ENCODE results near the gene LMTK2. TPM values are rescaled to one million over a fixed set of nuclear protein-coding genes. Genes with fewer than 3 reads are reported as not detected.

LMTK2 gene
- total and polyA plus RNA-seq, 2 experiments from 2014 or later = 6.1 to 30.8 TPM

GRCh38 chr7:98091523-98091922 is 15.1 kb upstream of the LMTK2 start:
- no peak for DNase-seq (ENCODE audit: low spot score)
- H3K36me3 ChIP-seq (ENCODE audit: insufficient read depth) = no peaks in the 10 kb centered on the region
- H3K36me3 Mint-ChIP-seq (ENCODE audit: low read depth) = no peaks in the 10 kb centered on the region
- peaks cover 10% of the 10 kb centered on the region; the same call in 2 of the 3 replicates for H3K9me3 Mint-ChIP-seq
- H3K4me2 ChIP-seq = no peak overlapping the region
- H3K27me3 Mint-ChIP-seq (ENCODE audit: insufficient read depth, low read depth, poor library complexity) = peaks cover 2% of the 10 kb centered on the region
- H2AFZ ChIP-seq = no peak overlapping the region
- no peak for ATAC-seq
- no peak overlapping the region for H3K4me3 Mint-ChIP-seq
- H4K20me1 ChIP-seq (replicated peaks; ENCODE audit: insufficient read depth) = no peaks in the 10 kb centered on the region
- H3K4me3 ChIP-seq = no peak overlapping the region
- H3F3A ChIP-seq (replicated peaks; ENCODE audit: low read depth) = no peaks in the 10 kb centered on the region
- H3K4me1 Mint-ChIP-seq = no peaks in the 10 kb centered on the region
- no peak overlapping the region for H3K27ac Mint-ChIP-seq
- no peaks in the 10 kb centered on the region for H3K27me3 ChIP-seq (ENCODE audit: insufficient read depth)
- no peaks in the 10 kb centered on the region for H3K4me1 ChIP-seq (ENCODE audit: insufficient read depth)
- no peaks in the 10 kb centered on the region for H3K9me2 ChIP-seq (ENCODE audit: insufficient read depth)
- TF ChIP-seq NANOG (IDR thresholded peaks at IDR 0.05; ENCODE audit: borderline replicate concordance) = no peak
- no peak for TF ChIP-seq CREB1 (CRISPR knock-in tag; IDR thresholded peaks at IDR 0.05; ENCODE audit: low read depth)
- TF ChIP-seq ZNF331 (CRISPR knock-in tag; IDR thresholded peaks at IDR 0.05; ENCODE audit: low read depth) = no peak
- TF ChIP-seq POLR2AphosphoS5 (IDR thresholded peaks at IDR 0.05; ENCODE audit: low read depth) = no peak
- no peak for TF ChIP-seq ZNF114 (CRISPR knock-in tag; IDR thresholded peaks at IDR 0.05)
- TF ChIP-seq REST (IDR thresholded peaks at IDR 0.05; ENCODE audit: unreplicated experiment) = no peak
- TF ChIP-seq EZH2 (IDR thresholded peaks at IDR 0.05; ENCODE audit: low read depth, unreplicated experiment) = no peak
- no peak for TF ChIP-seq JUNB (IDR thresholded peaks at IDR 0.05; ENCODE audit: unreplicated experiment)
- no peak for TF ChIP-seq STAT1 (IDR thresholded peaks at IDR 0.05; ENCODE audit: unreplicated experiment)
- no peak for TF ChIP-seq ZNF462 (CRISPR knock-in tag; IDR thresholded peaks at IDR 0.05)
- TF ChIP-seq CTCF (conservative IDR thresholded peaks at IDR 0.05; ENCODE audit: low read depth in 2 of 2) = no peak
- TF ChIP-seq ETS1 (IDR thresholded peaks at IDR 0.05) = no peak
- no peak for TF ChIP-seq EZH2phosphoT487 (IDR thresholded peaks at IDR 0.05; ENCODE audit: unreplicated experiment)
- no peaks in the 10 kb centered on the region for H3K79me2 ChIP-seq (replicated peaks; ENCODE audit: insufficient read depth)
- no peak overlapping the region for H3K27ac ChIP-seq (ENCODE audit: low read depth)
